GM19452 (cell line): Measurements from ENCODE around the gene SUSD1.

Experiments
- ATAC-seq: cut with Tn5 transposase; IDR thresholded peaks from one replicate; pipeline ENCODE4 v1.9.1; 2021; ENCODE audit not compliant: unreplicated experiment

The SUSD1 gene

GRCh38 chr9:112044881-112045280, 130.2 kb downstream of the SUSD1 start:
- ATAC-seq = no peak

GRCh38 chr9:112044186-112044585, 130.9 kb downstream of the SUSD1 start:
- ATAC-seq = no peak

DNA sequence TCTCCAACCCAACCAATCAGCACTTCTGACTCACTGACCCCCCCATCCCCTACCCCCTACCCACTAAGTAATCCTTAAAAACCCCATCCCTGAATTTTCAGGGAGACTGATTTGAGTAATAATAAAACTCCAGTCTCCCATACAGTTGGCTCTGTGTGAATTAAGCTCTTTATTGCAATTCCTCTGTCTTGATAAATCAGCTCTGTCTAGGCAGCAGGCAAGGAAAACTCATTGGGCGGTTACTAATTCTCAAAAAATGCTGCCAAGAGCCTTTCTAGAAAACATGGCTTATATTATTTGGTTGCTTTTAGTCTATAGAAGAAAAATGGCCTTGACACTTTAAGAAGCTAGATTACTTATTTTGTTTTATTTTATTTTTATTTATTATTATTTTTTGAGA, 131.7 kb downstream of the SUSD1 start:
- ATAC-seq = no peak

DNA sequence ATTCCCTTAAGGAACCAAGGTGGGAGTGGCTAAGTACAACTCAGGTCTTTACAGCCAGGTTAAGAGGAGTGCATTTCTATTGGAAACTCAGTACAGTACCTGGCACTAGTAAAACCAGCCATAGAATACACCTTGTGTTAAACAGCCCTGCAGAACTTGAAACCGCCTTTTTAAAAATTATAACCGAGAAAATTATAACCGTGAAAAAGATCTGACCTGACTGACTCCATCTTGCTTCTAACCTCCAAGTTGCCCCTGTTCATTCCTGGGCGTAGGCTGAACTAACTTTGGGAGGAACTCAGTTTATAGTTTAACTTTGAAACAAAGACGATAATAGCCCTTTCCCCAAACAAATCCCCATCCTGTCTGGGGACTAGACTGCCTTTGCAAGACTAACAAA, 132.3 kb downstream of the SUSD1 start:
- ATAC-seq = no peak

- no peak for ATAC-seq
Measured at GRCh38 chr9:112042244-112042638, 132.9 kb downstream of the SUSD1 start.

GRCh38 chr9:112041536-112042243, 133.4 kb downstream of the SUSD1 start:
- ATAC-seq = no peak

DNA sequence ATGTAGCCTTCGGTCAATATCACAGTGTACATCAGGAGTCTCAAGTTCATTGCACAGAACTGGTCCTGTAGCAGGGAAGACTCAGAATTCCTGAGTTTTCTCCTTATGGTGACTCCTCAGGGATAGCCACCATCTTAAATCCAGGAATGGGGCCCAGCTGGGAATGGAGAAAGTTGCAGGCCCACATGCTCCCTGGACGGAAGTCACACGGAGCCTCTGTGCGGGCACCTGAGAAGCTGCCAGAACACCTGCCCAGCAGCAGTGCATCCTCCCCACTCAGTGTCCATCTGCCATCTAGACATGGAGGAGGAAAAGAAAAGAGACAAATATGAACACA, 133.9 kb downstream of the SUSD1 start:
- ATAC-seq = no peak

DNA sequence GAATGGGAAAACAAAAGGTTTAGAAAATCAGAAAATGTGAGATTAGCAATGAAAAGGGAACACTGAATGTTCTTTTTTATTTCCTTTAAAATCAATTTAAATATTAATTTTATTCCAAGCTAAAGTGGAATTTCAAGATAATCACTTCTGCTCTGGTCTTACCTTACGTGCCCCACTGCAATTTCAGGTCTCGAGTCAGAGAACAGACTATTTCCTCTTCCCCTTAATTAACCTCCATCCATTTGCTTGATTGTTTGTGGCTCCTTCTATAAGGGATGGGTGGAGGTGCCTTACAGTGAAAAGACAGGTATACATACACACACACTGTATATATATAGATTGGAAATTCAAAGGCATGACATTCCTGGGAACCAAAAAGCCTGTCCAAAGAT, 137.1 kb downstream of the SUSD1 start:
- ATAC-seq = peak; percentile 21

- peak; percentile 65 for ATAC-seq
Measured at GRCh38 chr9:112037281-112038016, 137.6 kb downstream of the SUSD1 start.

DNA sequence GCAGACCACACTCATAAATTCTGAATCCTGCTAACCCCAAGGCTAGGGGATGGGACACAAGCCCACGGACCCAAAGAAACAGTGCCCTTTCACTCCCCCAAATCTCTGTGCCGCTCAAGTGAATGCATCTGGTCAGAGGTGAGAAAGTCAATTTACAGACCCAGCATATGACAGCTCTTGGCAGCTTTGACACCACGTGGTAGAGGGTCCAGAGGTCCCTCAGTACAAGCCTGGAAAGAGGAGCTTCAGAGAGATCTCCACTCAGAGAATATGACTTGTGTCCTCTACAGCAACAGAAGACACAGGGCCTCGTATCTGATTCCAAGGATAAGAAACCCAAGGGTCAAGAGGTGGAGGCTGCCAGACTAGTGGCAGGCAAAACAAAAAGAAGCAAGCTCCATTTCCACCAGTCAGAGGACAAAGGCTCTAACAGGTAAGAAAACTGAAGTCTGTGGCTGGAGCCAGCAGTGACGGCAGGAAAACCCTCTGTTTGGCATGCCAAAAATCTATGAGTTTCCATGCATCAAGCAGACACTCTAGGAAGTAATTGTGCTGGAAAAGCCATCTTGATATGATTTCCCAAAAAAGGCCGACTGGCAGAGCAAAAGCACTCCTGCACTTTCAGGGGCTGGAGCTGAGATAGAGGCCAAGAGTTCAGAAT, 139.8 kb downstream of the SUSD1 start:
- no peak for ATAC-seq

DNA sequence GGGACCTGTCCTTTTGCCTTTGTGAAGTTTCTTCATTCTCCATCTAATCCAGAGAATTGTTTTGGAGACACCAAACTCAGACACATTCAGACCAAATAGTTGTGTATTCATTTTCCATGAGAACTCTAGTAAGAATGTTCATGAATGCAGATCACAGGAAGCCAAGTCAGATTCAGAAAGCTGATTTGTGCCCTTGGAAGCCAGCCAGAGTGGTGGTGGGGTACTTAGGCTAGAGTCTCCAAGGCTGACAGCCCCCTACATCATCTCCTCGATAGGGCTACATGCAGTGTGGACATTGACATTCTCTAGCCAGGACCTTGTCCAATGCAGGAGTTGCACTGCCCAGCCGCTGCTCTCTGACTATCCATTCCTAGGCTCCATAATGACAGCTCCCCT, 140.9 kb downstream of the SUSD1 start:
- ATAC-seq = no peak

GRCh38 chr9:112033237-112034215, 141.6 kb downstream of the SUSD1 start:
- ATAC-seq = no peak

- no peak for ATAC-seq
Measured at GRCh38 chr9:112032743-112033142, 142.4 kb downstream of the SUSD1 start.

DNA sequence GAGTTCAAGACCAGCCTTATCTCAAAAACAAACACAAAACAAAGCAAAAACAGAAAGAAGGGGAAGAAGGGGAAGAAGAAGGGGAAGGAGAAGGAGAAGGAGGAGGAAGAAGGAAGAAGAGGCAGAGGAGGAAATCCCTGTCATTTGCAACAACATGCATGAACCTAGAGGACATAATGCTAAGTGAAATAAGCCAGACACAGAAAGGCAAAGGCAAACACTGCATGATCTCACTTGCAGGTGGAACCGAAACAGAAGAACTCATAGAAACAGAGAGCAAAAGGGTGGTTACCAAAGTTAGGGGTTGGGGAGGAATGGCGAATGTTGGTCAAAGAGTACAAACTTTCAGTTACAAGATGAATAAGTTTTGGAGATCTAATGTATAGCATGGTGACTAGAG, 143.1 kb downstream of the SUSD1 start:
- ATAC-seq = peak; percentile 63

DNA sequence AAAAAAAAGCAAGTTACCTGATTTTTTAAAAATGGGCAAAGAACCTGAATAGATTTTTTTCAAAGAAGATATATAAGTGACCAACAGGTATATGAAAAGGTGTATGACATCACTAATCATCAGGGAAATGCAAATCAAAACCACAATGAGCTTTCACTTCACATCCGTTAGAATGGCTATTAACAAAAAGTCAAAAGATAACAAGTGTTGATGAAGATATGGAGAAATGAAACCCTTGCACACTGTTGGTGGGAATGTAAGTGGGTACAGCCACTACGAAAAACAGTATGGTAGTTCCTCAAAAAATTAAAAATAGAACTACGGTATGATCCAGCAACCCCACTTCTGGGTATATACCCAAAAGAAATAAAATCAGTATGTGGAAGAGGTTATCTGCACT, 143.7 kb downstream of the SUSD1 start:
- ATAC-seq = no peak

GRCh38 chr9:112029921-112030444, 145.1 kb downstream of the SUSD1 start:
- ATAC-seq = no peak

DNA sequence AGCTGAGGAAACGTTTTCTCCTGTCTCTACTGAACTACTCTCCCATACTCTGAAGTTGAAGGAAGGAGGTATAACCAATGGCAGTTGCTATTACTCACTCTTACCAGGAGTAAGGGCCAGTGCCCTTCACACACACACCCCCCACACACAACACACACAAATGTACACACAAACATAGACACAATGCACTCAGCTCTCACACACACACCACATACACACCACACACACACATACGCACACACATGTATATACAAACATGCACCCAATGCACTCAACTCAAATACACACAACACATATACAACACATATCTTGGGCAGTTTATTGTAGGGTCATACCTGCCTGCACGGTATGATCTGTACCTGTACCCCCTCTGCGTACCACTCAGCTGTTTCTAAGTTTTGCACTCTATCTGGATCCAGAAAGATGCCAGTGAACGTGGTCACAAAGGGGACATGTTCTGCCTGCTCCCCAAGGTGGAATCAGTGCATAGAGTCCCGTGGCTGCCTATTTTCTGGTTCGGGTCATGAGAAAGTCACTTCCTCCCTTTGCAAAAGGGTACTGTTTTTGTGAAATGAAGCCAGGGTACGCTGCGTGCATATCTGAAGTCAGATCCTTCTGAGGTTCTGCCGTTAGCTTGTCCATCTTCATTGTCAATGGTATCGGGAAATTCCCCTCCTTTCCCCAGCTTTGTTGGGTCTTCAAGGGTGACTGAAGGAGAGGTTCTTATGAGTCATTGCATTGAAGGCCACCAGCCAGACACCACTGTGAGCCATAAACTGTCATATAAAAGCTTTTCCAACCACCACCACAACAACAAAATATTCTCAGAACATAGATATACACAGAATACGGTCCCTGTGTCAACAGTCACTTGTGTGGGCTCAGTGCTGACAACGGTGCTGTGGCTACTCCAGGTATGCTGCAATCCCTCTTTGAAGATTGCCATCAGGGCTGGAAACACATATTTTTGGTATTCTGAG, 146.6 kb downstream of the SUSD1 start:
- peak; percentile 49 for ATAC-seq

- no peak for ATAC-seq
Measured at GRCh38 chr9:112025850-112026249, 149.2 kb downstream of the SUSD1 start.

- ATAC-seq = no peak
Measured at GRCh38 chr9:112021742-112022141, 153.4 kb downstream of the SUSD1 start.
